GM10266 (cell line): ENCODE measurements around the gene CLCN2.

Experiments used
- DNase-seq: peaks from one replicate; pipeline ENCODE4 v3.0.0; 2012; ENCODE audit errors: extremely low spot score
- TF ChIP-seq, protein P1 (sequence below): IDR thresholded peaks from 2 replicates; pipeline ENCODE4 v1.5.1; 2012; ENCODE audit warnings: mild to moderate bottlenecking, low read depth; ENCODE audit not compliant: control insufficient read depth, insufficient read depth; ENCODE audit errors: missing control alignments

CLCN2 gene

DNA sequence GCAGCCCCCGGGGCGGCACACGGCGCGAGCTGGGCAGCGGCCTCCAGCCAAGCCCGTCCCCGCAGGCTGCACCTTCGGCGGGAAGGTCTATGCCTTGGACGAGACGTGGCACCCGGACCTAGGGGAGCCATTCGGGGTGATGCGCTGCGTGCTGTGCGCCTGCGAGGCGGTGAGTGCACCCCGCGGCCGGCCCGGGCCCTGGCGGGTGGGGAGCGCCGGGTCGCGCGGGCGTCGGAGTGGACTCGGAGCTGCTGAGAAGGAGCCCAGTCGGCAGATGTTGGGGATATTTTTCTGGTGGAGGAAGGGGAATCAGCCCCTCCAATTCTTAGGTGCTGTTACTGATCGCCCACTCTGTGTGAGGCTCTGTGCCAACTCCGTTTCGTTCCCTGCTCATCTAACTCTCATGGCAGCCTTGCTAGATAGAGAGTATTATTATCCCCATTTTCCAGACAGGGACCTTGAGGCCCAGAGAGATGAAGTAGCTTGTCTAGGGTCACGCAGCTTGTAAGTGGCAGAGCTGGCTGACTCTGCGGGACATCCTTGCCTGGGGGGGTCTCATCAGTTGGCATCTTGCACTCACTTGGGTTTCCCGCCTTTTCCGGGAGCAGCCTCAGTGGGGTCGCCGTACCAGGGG is 19.3 kb upstream of the CLCN2 start:
- TF ChIP-seq, protein P1, sequence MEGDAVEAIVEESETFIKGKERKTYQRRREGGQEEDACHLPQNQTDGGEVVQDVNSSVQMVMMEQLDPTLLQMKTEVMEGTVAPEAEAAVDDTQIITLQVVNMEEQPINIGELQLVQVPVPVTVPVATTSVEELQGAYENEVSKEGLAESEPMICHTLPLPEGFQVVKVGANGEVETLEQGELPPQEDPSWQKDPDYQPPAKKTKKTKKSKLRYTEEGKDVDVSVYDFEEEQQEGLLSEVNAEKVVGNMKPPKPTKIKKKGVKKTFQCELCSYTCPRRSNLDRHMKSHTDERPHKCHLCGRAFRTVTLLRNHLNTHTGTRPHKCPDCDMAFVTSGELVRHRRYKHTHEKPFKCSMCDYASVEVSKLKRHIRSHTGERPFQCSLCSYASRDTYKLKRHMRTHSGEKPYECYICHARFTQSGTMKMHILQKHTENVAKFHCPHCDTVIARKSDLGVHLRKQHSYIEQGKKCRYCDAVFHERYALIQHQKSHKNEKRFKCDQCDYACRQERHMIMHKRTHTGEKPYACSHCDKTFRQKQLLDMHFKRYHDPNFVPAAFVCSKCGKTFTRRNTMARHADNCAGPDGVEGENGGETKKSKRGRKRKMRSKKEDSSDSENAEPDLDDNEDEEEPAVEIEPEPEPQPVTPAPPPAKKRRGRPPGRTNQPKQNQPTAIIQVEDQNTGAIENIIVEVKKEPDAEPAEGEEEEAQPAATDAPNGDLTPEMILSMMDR: no peak
- DNase-seq: peak; percentile 70

DNA sequence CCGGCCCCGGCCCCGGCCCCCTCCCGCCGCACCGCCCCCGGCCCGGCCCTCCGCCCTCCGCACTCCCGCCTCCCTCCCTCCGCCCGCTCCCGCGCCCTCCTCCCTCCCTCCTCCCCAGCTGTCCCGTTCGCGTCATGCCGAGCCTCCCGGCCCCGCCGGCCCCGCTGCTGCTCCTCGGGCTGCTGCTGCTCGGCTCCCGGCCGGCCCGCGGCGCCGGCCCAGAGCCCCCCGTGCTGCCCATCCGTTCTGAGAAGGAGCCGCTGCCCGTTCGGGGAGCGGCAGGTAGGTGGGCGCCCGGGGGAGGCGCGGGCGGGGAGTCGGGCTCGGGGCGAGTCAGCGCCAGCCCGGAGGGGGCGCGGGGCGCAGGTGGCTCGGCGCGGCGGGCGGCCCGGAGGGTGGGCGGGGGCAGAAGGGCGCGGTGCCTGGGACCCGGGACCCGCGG is 18.8 kb upstream of the CLCN2 start:
- peak; percentile 80 for DNase-seq
- TF ChIP-seq, protein P1: no peak

DNA sequence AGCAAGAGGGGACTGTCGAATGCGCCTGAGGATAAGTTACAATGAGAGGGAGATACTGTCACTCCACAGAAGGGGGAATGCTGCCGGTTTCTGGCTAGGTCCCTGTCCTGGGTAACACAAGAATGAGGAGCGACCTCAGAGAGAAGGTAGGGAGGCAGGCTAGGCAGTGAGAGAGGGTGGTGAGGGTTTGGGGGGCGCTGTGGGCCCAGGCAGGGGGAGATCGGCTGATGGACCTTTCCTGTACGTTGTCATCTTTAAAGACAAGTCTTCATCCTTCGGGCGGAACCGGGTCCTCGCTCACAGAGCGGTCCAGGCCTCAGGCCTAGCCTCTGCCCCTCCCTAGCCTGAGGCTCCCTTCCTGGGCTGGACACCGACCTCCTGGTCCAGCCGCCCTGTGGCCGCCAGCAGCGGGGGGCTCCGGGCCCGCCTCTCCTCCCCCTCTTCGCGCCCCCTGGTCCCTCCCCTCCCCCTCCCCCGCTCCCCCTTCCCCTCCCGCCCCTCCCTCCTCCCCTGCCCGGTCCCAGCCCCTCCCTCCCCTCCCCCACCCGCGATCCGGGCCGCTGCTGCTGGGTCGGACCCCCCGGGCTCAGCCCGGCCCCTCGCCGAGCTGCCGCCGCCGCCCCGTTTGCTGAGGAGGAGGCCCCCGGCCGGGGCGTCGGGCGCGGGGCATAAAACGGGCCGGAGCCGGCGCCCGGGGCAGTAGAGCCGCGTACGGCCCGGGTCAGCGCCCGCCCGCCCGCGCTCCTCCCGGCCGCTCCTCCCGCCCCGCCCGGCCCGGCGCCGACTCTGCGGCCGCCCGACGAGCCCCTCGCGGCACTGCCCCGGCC is 18.2 kb upstream of the CLCN2 start, which contains the start of gene CHRD:
Gene CHRD (plus strand): TSS at position 697 of the 827 bp plus-strand sequence. CDS start 265 bp downstream, outside the sequence.
- TF ChIP-seq, protein P1: no peak

DNA sequence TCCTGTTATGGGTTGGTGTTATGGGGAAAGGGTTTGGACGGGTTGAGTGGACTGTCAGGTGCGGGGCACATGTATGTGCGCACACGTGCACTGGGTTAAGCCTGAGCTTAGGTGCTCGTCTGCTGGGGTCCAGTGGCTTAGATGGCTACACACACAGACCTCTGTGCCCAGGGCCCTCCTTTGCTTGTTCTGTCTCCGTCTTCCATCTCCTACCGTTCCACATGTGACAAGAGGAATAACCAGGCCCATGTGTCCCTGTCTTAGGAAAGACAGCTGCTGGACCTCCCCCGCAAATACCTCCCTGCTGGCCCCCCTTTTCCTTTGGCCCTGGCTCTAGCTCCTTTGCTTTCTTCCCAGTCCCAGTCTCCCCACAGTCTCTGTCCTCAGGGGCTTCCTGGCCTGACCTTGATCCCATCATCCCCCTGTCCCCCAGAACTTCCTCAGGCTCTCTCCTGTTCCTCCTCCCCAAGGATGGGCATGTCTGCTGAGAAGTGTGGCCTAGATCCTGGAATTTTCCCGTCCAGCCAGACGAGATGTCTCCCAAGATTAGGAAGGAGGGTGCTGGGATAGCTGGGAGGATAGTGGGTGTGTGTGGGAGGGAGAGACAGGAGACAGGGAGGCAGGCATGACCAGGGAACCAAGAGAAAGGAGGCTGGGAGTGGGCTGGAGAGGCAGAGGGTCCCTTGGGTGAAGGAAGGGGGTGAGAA is 17.4 kb upstream of the CLCN2 start:
- DNase-seq: no peak
- TF ChIP-seq, protein P1: no peak

More for the DNA sequence above, 18.2 kb upstream of the CLCN2 start, which contains the start of gene CHRD:
- no peak for DNase-seq

DNA sequence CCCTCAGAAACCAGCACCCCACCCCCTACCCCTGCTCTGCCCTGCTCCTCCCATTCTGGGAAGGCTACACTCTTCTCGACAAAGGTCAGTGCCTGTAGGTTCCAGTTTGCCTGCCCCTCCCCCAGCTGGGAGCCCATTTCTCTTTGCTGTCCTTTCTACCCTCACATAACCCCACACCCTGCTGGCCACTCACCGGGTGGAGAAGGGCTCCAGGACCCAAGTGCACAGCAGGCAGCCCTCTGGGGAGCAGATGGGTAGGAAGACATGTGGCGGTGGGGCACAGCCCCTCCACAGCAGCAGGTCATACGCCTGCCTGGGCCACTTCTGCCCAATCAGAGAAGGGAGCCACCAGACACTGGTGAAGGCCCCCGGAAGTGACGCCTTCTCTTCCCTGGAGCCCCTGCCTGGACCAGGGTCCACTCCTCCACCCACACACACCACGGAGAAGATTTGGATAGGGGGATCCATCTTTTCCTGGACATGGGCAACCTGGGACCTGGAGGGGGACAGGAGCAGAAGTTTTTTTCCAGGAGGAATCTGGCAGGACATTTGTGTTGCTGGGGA is 16.6 kb upstream of the CLCN2 start, which contains the start of gene THPO:
Gene THPO (minus strand): TSS at position 326 of the 564 bp plus-strand sequence. CDS start 1,948 bp downstream, outside the sequence.
- TF ChIP-seq, protein P1: no peak
- no peak for DNase-seq

DNA sequence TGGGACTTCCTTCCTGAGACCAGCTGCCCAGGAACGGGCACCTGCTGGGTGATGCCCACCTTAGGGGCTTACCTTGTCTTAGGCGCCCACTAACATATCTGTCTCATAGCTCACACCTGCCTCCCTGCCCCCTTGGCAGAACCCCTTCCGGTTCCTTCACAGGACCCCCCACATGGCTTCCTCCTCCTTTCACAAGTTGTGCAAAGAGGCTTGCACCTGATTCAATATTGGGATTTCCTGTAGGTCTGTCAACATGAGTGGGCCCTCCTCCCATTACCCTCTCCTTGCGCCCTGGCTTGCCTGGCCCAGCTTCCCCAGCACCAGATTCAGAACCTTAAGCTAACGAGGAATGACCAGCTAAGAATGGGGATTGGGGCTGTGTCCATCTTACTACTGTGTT is 16.0 kb upstream of the CLCN2 start:
- no peak for DNase-seq
- TF ChIP-seq, protein P1: no peak
